Measurements from ENCODE around the gene GJD3.

DNA sequence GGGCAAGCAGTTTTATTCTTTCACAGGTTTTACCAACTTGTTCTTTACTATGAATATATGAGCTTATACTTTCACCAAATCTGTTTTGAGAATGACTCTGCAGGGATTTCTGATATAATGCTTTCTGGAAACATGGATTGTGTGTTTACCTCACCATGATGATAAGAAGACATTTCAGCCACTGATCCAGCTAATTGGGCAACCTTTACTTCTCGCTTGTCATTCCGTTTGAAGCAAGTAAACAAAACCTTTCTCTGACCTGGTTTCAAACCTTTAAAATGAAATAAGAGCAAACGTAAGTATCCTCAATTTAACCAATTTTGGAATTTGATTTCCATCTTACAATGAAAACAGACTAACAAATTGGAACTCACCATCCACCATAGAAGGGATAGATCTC, 39.5 kb upstream of the GJD3 start:
- TF ChIP-seq POLR2A (IDR thresholded peaks at IDR 0.05) = no peak
- TF ChIP-seq, protein P1, sequence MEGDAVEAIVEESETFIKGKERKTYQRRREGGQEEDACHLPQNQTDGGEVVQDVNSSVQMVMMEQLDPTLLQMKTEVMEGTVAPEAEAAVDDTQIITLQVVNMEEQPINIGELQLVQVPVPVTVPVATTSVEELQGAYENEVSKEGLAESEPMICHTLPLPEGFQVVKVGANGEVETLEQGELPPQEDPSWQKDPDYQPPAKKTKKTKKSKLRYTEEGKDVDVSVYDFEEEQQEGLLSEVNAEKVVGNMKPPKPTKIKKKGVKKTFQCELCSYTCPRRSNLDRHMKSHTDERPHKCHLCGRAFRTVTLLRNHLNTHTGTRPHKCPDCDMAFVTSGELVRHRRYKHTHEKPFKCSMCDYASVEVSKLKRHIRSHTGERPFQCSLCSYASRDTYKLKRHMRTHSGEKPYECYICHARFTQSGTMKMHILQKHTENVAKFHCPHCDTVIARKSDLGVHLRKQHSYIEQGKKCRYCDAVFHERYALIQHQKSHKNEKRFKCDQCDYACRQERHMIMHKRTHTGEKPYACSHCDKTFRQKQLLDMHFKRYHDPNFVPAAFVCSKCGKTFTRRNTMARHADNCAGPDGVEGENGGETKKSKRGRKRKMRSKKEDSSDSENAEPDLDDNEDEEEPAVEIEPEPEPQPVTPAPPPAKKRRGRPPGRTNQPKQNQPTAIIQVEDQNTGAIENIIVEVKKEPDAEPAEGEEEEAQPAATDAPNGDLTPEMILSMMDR (IDR thresholded peaks at IDR 0.05) = no peak
